MM.1S (cell line): Measurements from ENCODE around the gene ERC2.

Experiments
- EZH2phosphoT487 ChIP-seq: fragments of 300-600 bp; sonication (generic); IDR thresholded peaks from 2 replicates; pipeline ENCODE4 v1.6.1; 2018; ENCODE audit warnings: antibody characterized with exemption, low read length
- TF ChIP-seq, protein P1 (sequence below): fragments of 300-600 bp; sonication (generic); IDR thresholded peaks from 2 replicates; pipeline ENCODE4 v1.5.1; 2016; ENCODE audit warnings: antibody characterized with exemption, low read length, mixed read lengths

- TF ChIP-seq, protein P1, sequence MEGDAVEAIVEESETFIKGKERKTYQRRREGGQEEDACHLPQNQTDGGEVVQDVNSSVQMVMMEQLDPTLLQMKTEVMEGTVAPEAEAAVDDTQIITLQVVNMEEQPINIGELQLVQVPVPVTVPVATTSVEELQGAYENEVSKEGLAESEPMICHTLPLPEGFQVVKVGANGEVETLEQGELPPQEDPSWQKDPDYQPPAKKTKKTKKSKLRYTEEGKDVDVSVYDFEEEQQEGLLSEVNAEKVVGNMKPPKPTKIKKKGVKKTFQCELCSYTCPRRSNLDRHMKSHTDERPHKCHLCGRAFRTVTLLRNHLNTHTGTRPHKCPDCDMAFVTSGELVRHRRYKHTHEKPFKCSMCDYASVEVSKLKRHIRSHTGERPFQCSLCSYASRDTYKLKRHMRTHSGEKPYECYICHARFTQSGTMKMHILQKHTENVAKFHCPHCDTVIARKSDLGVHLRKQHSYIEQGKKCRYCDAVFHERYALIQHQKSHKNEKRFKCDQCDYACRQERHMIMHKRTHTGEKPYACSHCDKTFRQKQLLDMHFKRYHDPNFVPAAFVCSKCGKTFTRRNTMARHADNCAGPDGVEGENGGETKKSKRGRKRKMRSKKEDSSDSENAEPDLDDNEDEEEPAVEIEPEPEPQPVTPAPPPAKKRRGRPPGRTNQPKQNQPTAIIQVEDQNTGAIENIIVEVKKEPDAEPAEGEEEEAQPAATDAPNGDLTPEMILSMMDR: no peak
- TF ChIP-seq EZH2phosphoT487: no peak
These were observed 822.1 kb downstream of the ERC2 start for GRCh38 chr3:55646121-55646520.
